SH-SY5Y (cell line): ENCODE data around the gene MT3.

ENCODE experiments used
- GATA2 ChIP-seq: IDR thresholded peaks from 2 replicates; pipeline ENCODE4 v1.6.1; 2011; ENCODE audit warnings: mild to moderate bottlenecking, low read depth, low read length
- GATA3 ChIP-seq: IDR thresholded peaks from 2 replicates; pipeline ENCODE4 v1.6.1; 2011; ENCODE audit warnings: low read depth, mild to moderate bottlenecking, low read length, moderate library complexity

DNA sequence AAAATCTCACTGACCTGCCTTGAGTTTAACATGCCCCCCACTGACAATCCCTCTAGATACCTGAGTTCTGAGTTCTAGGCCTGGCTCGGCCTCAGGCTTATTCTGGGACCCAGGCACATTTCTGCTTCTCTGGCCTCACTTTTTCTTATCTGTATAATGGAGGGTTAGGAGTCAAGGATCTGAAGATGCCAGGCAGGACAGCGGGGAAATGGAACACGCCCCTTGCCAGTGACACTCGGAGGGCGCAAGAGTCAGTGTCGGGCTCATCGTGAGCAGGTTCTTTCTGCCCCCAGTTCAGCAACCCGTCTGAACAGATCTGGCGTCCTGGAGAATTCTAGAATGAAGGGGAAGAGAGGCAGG is 567 bp upstream of the MT3 start:
- TF ChIP-seq GATA2 (no peak), GATA3 (no peak)
